MG63 (cell line): ENCODE data around the gene ATG16L2. TPM values are rescaled to one million over a fixed set of nuclear protein-coding genes. Genes with fewer than 3 reads are reported as not detected.
A peak's percentile ranks its signal among the peaks of the same experiment; 100 is the strongest.
"Not testable (repeated sequence)": the region's sequence is repeated elsewhere in the genome, so short reads cannot be mapped to it uniquely, and the experiment has no call there.

Experiments
- DNase-seq: peaks from one replicate; pipeline ENCODE4 v3.0.0-alpha.2; 2020
- H3K27me3 ChIP-seq: fragments of 250-450 bp; sonication (Bioruptor Pico); 2 replicates; pipeline ENCODE4 v1.5.1; 2020; ENCODE audit warnings: mild to moderate bottlenecking, moderate library complexity
- H3K36me3 ChIP-seq: fragments of 250-450 bp; sonication (Bioruptor Pico); 2 replicates; pipeline ENCODE4 v1.5.1; 2020; ENCODE audit warnings: mild to moderate bottlenecking, moderate library complexity
- H3K4me3 ChIP-seq: fragments of 250-450 bp; sonication (Bioruptor Pico); 2 replicates; pipeline ENCODE4 v1.5.1; 2020; ENCODE audit warnings: mild to moderate bottlenecking, moderate library complexity
- H3K9me3 ChIP-seq: fragments of 250-450 bp; sonication (Bioruptor Pico); 2 replicates; pipeline ENCODE4 v1.5.1; 2020; ENCODE audit warnings: mild to moderate bottlenecking, moderate library complexity
- total RNA-seq: library from RNA; depleted of rRNA; stranded (reverse); fragments of >200 nt; shearing (Covaris generic); gene quantifications from 2 replicates; pipeline ENCODE4 v1.2.3, GENCODE V29; 2014; ENCODE audit warnings: low replicate concordance

The ATG16L2 gene
- total RNA-seq, 1 experiment from 2014 or later = 5.1 TPM

DNA sequence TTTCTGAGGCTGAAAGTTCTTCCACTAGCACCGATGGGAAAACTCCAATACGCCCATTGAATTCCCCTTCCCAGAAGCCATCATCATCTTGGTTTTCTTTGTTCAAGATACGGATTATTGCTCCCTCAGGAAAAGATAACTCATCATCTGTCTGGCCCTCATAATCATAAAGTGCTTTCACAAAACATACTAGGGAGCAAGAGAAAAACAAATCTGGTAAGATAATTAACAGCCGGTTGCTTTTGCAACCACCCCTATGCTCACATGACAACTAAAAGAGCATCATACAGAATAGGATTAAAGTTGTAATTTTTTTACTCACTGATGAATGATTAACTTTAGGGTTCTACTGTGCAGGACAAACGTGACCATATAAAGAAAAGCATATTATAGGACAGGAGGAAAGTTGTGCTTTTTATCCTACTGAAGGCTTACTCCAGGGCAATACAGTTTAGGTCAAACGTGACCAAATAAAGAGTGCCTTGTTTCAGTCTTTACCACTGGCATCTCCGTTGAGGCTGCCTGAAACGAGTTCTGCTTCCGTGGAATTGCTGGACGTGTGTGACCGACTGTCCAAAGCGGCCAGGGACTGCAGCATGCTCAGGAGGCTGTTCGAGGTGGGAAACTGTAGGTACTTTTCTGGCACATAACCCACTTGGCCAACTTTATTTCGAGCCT is 28.6 kb downstream of the ATG16L2 start:
- peaks cover 9% of the 10 kb centered on the region; the same call in 1 of the 2 replicates for H3K36me3 ChIP-seq
- H3K4me3 ChIP-seq = no peak overlapping the region
- H3K9me3 ChIP-seq = no peaks in the 10 kb centered on the region
- no peak for DNase-seq
- H3K27me3 ChIP-seq = no peaks in the 10 kb centered on the region

DNA sequence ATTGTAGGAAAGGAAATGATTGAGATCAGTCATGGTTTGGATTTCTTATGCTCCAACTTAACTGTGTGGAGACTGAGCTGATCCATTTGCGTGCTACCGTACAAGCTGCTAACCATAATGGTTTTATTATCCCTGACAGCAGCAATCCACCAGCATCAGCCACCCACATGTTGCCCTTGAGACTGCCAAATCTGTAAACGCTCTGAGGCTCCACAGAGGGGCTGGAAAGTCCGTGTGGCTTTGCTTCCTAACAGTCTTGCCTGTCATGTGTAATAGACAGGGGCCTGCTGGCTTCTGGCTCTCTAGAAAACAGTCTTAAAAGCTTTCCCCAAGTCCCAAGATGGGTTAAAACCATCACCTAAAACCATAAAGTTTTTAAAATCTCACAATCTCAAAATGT is 30.1 kb downstream of the ATG16L2 start:
- H3K27me3 ChIP-seq = no peaks in the 10 kb centered on the region
- no peaks in the 10 kb centered on the region for H3K9me3 ChIP-seq
- H3K4me3 ChIP-seq = no peak overlapping the region
- H3K36me3 ChIP-seq = peaks cover 9% of the 10 kb centered on the region; the same call in 1 of the 2 replicates
- no peak for DNase-seq

GRCh38 chr11:72848846-72849466 is 34.7 kb downstream of the ATG16L2 start:
- Histone ChIP-seq H3K4me3 (no peak overlapping the region), H3K9me3 (no peaks in the 10 kb centered on the region), H3K27me3 (no peaks in the 10 kb centered on the region), H3K36me3 (no peaks in the 10 kb centered on the region; the same call in 1 of the 2 replicates)
- DNase-seq = no peak

GRCh38 chr11:72850832-72851231 is 36.6 kb downstream of the ATG16L2 start:
- no peaks in the 10 kb centered on the region for H3K9me3 ChIP-seq
- no peak for DNase-seq
- no peak overlapping the region for H3K4me3 ChIP-seq
- no peaks in the 10 kb centered on the region for H3K27me3 ChIP-seq
- no peaks in the 10 kb centered on the region; the same call in 1 of the 2 replicates for H3K36me3 ChIP-seq

GRCh38 chr11:72851726-72852125 is 37.5 kb downstream of the ATG16L2 start:
- H3K9me3 ChIP-seq = no peaks in the 10 kb centered on the region
- H3K4me3 ChIP-seq = no peak overlapping the region
- H3K36me3 ChIP-seq = no peaks in the 10 kb centered on the region; the same call in 1 of the 2 replicates
- no peaks in the 10 kb centered on the region for H3K27me3 ChIP-seq
- no peak for DNase-seq

DNA sequence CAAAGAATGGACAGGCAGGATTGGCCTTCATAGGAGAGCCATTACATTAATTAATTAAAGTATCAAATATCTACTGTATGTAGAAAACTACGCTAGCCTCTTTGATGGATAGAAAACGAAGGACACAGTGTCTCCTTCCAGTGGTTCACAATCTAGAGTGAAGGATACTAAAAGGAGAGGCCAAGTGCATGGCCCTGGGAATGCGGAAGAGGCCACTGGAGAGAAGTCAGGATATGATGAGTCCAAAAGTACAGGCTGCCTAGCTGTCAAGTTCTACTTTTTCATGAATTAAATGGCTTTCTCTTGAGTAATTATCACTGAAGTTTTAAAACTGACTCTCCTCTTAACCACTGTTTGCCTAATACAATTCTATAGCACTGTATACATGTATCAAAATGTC is 41.9 kb downstream of the ATG16L2 start:
- no peaks in the 10 kb centered on the region for H3K27me3 ChIP-seq
- no peak overlapping the region for H3K4me3 ChIP-seq

DNA sequence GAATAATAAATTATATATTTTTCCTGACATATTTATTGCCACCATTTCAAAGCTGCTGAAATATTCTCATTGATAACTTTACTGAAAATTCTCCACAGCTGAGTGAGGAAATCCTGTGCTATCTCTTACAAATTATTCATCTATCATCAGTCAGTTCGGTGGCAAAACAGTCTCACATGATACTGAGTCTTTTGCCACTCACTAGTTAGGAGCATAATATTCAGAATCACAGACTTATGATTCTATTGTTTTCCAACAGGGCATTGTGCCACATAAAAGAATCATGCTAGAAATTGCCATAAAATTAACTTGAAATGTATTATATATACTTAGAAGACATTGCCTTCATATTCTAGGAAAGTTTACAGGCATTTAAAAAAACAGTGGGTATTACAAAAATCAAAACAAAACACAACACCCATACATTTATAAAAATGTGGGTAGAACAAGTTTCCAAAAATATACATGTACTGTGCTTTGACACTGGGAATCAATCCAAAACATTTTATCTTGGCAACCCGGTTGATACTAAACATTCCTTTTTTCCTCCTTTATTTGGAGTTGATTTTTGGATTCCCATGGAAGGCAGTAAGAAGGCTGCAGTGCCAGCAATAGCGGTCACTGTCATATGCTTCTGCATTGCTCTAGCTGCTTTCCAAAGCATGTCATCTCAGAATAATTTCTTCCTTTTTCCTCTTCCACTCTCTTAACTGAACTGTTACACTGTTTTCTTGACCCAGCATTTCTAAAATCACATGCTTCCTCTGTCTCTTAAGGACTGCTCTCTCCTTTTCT is 42.5 kb downstream of the ATG16L2 start:
- Histone ChIP-seq H3K36me3 (peaks cover 2% of the 10 kb centered on the region), H3K4me3 (no peak overlapping the region), H3K9me3 (no peaks in the 10 kb centered on the region), H3K27me3 (no peaks in the 10 kb centered on the region)
- peak; percentile 21 for DNase-seq

More for the DNA sequence above, 41.9 kb downstream of the ATG16L2 start:
- DNase-seq = no peak
- H3K9me3 ChIP-seq = no peaks in the 10 kb centered on the region
- H3K36me3 ChIP-seq = peaks cover 2% of the 10 kb centered on the region

DNA sequence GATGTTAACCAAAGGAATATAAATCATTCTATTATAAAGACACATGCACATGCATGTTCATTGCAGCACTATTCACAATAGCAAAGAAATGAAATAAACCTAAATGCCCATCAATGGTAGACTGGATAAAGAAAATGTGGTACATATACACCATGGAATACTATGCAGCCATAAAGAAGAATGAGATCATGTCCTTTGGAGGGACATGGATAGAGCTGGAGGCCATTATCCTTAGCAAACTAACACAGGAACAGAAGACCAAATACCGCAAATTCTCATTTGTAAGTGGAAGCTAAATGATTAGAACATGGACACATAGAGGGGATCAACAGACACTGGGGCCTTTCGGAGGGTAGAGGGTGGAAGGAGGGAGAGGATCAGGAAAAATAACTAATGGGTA is 44.1 kb downstream of the ATG16L2 start:
- H3K4me3 ChIP-seq, DNase-seq, H3K27me3 ChIP-seq, H3K9me3 ChIP-seq, H3K36me3 ChIP-seq: not testable (repeated sequence)

GRCh38 chr11:72859126-72859525 is 44.9 kb downstream of the ATG16L2 start:
- DNase-seq = no peak

DNA sequence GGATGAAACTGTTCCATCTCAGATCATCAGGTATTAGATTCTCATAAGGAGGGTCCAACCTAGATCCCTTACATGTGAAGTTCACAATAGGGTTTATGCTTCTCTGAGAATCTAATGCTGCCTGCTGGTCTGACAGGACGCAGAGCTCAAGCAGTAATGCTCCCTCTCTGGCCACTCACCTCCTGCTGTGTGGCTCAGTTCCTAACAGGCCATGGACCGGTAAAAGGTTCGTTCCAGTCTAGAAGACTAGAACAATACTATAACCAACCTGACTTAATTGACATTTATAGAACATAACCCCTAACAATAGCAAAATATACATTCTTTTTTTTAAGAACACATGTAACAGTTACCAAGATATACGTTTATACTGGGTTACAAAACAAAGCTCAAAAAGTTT is 45.8 kb downstream of the ATG16L2 start:
- Histone ChIP-seq H3K4me3 (no peak overlapping the region), H3K9me3 (no peaks in the 10 kb centered on the region), H3K27me3 (no peaks in the 10 kb centered on the region), H3K36me3 (peaks cover 2% of the 10 kb centered on the region)
- DNase-seq = no peak

More at GRCh38 chr11:72859126-72859525, 44.9 kb downstream of the ATG16L2 start:
- H3K9me3 ChIP-seq = no peaks in the 10 kb centered on the region
- H3K4me3 ChIP-seq = no peak overlapping the region
- peaks cover 2% of the 10 kb centered on the region for H3K36me3 ChIP-seq
- H3K27me3 ChIP-seq = no peaks in the 10 kb centered on the region

DNA sequence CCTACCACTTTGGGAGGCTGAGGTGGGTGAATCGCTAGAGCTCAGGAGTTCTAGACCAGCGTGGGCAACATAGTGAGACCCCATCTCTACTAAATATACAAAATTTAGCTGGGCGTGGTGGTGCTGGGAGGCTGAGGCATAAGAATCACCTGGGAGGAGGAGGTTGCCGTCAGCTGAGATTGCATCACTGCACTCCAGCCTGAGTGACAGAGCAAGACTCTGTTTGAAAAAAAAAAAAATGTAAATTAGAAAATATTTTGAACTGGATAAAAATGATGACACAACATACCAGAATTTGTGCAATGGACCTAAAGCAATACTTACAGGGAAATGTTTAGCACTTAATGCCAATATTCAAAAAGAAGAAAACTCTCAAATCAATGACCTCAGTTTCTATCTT is 46.4 kb downstream of the ATG16L2 start:
- Histone ChIP-seq H3K36me3 (peaks cover 2% of the 10 kb centered on the region), H3K4me3 (no peak overlapping the region), H3K9me3 (no peaks in the 10 kb centered on the region), H3K27me3 (no peaks in the 10 kb centered on the region)
- no peak for DNase-seq

GRCh38 chr11:72863091-72863490 is 48.9 kb downstream of the ATG16L2 start:
- Histone ChIP-seq H3K36me3 (peaks cover 2% of the 10 kb centered on the region), H3K4me3 (no peak overlapping the region), H3K27me3 (no peaks in the 10 kb centered on the region), H3K9me3 (no peaks in the 10 kb centered on the region)
- DNase-seq = no peak

DNA sequence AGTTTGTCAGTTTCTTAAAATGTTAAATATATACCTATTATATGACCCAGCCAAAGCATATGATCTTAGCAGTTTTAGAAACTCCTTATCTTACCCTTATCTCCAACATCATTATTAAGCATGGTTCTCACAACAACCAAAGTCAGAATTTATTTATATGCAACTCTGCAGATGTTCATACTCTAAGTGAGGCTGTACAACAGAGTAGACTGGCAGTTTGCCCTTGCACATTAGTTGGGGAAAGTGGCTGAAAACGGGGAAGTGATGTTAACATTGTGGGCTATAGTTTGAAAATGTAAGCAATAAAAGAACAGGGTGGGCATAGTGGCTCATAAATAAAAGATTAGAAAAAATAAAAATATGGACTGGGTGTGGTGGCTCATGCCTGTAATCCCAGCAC is 49.7 kb downstream of the ATG16L2 start:
- Histone ChIP-seq H3K4me3 (no peak overlapping the region), H3K9me3 (no peaks in the 10 kb centered on the region), H3K27me3 (no peaks in the 10 kb centered on the region), H3K36me3 (peaks cover 2% of the 10 kb centered on the region; the same call in 1 of the 2 replicates)
- no peak for DNase-seq

DNA sequence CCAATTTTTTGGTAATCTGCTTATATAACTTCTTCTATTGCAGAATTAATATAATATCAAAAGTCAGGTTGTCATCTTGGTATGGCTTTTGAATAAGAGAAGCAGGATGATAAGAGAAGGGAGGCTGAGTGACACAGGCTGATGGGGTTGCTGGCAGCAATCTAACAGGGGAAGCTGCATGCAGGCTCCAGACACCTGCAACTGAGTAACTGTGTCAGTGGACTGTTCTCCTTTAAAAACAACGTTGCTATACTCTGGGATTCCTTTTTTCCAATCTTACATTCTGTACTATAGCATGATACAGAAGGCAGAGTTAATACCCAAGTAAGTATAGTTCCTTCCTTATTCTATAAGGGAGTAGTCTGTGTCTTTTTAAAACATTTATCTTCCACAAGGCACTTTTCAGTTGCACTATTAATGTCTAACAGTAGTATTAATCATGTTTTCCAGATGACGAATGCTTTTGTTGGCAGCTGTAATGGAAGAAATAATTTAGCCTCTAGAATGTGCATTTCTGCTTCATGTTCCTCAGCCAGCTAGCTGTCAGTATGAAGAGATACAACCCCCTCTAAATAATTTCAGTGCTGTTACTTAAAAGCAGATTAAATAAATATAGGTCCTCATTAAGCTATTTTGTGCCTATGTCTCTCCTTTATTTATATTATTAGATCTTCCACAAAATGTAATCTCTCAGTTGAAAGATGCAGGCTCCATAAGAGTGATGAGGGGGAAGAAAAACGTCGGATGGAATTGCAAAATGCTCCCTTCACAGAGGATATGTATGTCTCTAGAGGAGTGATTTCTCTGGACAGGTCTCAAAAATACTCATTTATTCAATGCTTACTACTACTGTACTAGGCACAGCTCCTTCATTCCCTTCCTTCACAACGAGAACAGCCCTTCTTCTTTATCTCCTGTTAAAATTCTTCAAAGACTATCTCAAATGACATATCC is 50.8 kb downstream of the ATG16L2 start:
- no peak overlapping the region for H3K4me3 ChIP-seq
- no peaks in the 10 kb centered on the region; the same call in 1 of the 2 replicates for H3K36me3 ChIP-seq
- DNase-seq = peak; percentile 31
- H3K9me3 ChIP-seq = no peaks in the 10 kb centered on the region
- no peaks in the 10 kb centered on the region for H3K27me3 ChIP-seq

DNA sequence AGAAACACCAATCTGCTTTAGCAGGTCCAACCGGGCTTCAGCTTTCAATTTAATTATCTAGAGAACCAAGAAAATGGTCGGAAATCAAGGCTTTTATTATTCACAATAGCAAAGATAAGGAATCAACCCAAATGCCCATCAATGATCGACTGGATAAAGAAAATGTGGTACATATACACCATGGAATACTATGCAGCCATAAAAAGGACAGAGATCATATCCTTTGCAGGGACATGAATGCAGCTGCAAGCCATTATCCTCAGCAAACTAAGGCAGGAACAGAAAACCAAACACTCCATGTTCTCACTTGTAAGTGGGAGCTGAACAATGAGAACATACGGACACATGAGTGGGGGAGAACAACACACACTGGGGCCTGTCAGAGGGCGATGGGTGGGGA is 53.8 kb downstream of the ATG16L2 start:
- DNase-seq = no peak
- no peaks in the 10 kb centered on the region; the same call in 1 of the 2 replicates for H3K36me3 ChIP-seq
- H3K4me3 ChIP-seq = no peak overlapping the region
- no peaks in the 10 kb centered on the region for H3K9me3 ChIP-seq
- no peaks in the 10 kb centered on the region for H3K27me3 ChIP-seq

DNA sequence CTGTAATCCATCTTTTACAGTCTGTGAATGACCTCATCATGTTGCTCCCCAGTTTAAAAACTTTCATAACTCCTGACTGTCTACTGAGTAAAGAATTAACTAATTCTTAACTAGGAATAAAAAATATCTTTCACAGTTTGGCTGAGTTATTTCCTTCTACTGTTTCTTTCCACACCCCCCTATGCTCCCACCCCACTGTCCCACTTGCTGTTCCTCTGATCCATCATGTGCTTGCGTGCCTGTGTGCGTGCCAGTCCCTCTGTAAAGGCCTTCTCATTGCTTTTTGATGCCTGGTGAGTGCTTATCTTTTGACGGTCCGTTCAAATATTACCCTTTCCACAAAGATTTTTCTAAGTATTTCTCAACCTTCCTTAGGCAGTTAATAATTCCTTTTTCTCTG is 55.6 kb downstream of the ATG16L2 start:
- H3K9me3 ChIP-seq = no peaks in the 10 kb centered on the region
- H3K27me3 ChIP-seq = no peaks in the 10 kb centered on the region
- no peak for DNase-seq
- no peak overlapping the region for H3K4me3 ChIP-seq
- no peaks in the 10 kb centered on the region for H3K36me3 ChIP-seq
